ENCODE measurements around the gene POLR3A. TPM values are rescaled to one million over a fixed set of nuclear protein-coding genes. Genes with fewer than 3 reads are reported as not detected.

POLR3A gene
- polyA plus RNA-seq, 1 of the 3 experiments (the other 2 are of a cell fraction) = 10.8 TPM

- Histone ChIP-seq H4K20me1 (ENCODE audit: insufficient read depth) (peaks cover 84% of the 10 kb centered on the region), H3K4me1 (ENCODE audit: control insufficient read depth in 1 of 2, insufficient read depth in 2 of 2, low read depth in 1 of 2, low read length in 1 of 2) (peaks cover 23 to 37% of the 10 kb centered on the region in 2 experiments; a peak in 3 of 4 replicates), H3K27me3 (ENCODE audit: insufficient read depth) (no peaks in the 10 kb centered on the region), H3K4me2 (no peak overlapping the region), H3K79me2 (ENCODE audit: insufficient read depth) (peaks cover 89% of the 10 kb centered on the region), H3F3A (replicated peaks; ENCODE audit: insufficient read depth) (peaks cover 4% of the 10 kb centered on the region), H2AFZ (ENCODE audit: low read depth) (no peak overlapping the region), H3K9ac (no peak overlapping the region), H3K36me3 (replicated peaks in 1 of 2; ENCODE audit: control insufficient read depth in 1 of 2, insufficient read depth in 2 of 2, low read length in 1 of 2) (no peaks in the 10 kb centered on the region), H3K9me3 (no peaks in the 10 kb centered on the region), H3K4me3 (ENCODE audit: low read depth in 2 of 2, low read length in 1 of 2) (no peak overlapping the region), H3K9me2 (no peaks in the 10 kb centered on the region), H3K27ac (ENCODE audit: low read depth in 2 of 2, low read length in 1 of 2) (no peak overlapping the region)
- WGBS (ENCODE audit: low lambda C conversion rate) = 96% methylated on average over 4 of the region's 5 CpGs
- TF ChIP-seq, protein P1, sequence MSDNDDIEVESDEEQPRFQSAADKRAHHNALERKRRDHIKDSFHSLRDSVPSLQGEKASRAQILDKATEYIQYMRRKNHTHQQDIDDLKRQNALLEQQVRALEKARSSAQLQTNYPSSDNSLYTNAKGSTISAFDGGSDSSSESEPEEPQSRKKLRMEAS (IDR thresholded peaks at IDR 0.05; ENCODE audit: low read depth) = no peak
- TF ChIP-seq, protein P2, sequence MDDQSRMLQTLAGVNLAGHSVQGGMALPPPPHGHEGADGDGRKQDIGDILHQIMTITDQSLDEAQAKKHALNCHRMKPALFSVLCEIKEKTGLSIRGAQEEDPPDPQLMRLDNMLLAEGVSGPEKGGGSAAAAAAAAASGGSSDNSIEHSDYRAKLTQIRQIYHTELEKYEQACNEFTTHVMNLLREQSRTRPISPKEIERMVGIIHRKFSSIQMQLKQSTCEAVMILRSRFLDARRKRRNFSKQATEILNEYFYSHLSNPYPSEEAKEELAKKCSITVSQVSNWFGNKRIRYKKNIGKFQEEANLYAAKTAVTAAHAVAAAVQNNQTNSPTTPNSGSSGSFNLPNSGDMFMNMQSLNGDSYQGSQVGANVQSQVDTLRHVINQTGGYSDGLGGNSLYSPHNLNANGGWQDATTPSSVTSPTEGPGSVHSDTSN (IDR thresholded peaks at IDR 0.05) = no peak
- TF ChIP-seq RAD21 (IDR thresholded peaks at IDR 0.05; ENCODE audit: low read length) (no peak), TCF12 (IDR thresholded peaks at IDR 0.05) (no peak), USF2 (IDR thresholded peaks at IDR 0.05; ENCODE audit: borderline replicate concordance, low read depth, low read length) (no peak)
- POLR2A ChIA-PET = no interaction called here
- CTCF ChIA-PET = interaction anchor here (0.8 to 1.3 kb wide), 2 partner anchors 23 to 75 kb away, joined by 3 read pairs; no protein-coding TSS in a partner anchor
- no peak for DNase-seq
Measured at GRCh38 chr10:77922055-77922454, 107.3 kb downstream of the POLR3A start.

DNA sequence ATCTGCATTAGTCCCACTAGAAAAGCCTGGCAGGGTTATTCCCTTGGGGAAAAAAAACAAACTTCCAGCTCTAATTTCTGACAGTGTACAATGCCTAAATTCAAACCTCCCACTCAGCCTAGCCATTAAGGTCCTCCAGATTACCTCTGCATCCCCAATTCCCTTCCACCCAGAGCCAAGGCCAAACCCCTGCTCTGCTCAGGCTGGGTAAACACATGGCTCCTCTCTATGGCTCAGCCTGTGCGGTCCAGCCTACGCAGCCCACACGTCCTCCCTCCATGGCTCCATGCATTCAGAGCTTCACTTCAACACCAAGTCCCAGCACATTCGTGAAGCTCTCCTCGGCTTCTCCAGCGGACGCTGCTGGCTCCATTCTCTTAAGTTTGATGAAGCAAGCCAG is 107.9 kb downstream of the POLR3A start:
- peak overlapping the region in 1 of 2 experiments; percentile 39; a peak in 1 of 4 replicates for H3K27ac ChIP-seq (ENCODE audit: low read depth in 2 of 2, low read length in 1 of 2)

More for the DNA sequence above, 107.9 kb downstream of the POLR3A start:
- peaks cover 23 to 37% of the 10 kb centered on the region in 2 experiments; a peak in 3 of 4 replicates for H3K4me1 ChIP-seq (ENCODE audit: control insufficient read depth in 1 of 2, insufficient read depth in 2 of 2, low read depth in 1 of 2, low read length in 1 of 2)
- H4K20me1 ChIP-seq (ENCODE audit: insufficient read depth) = peaks cover 89% of the 10 kb centered on the region
- ChIA-PET POLR2A (no interaction called here), CTCF (interaction anchor here (1.0 kb wide), 1 partner anchor 27 kb away, joined by 4 read pairs; no protein-coding TSS in a partner anchor)
- H3K79me2 ChIP-seq (ENCODE audit: insufficient read depth) = peaks cover 96% of the 10 kb centered on the region
- H3K9ac ChIP-seq = no peak overlapping the region
- no peak overlapping the region for H3K4me2 ChIP-seq
- H3K4me3 ChIP-seq (ENCODE audit: low read depth in 2 of 2, low read length in 1 of 2) = no peak overlapping the region
- H3K27me3 ChIP-seq (ENCODE audit: insufficient read depth) = no peaks in the 10 kb centered on the region
- peaks cover 4% of the 10 kb centered on the region for H3F3A ChIP-seq (replicated peaks; ENCODE audit: insufficient read depth)
- no peaks in the 10 kb centered on the region for H3K9me3 ChIP-seq
- H2AFZ ChIP-seq (ENCODE audit: low read depth) = no peak overlapping the region
- WGBS (ENCODE audit: low lambda C conversion rate) = 92% methylated on average over 7 of the region's 7 CpGs
- TF ChIP-seq, protein P2 (IDR thresholded peaks at IDR 0.05) = no peak
- DNase-seq = no peak
- no peaks in the 10 kb centered on the region for H3K9me2 ChIP-seq
- H3K36me3 ChIP-seq (replicated peaks in 1 of 2; ENCODE audit: control insufficient read depth in 1 of 2, insufficient read depth in 2 of 2, low read length in 1 of 2) = no peaks in the 10 kb centered on the region

All from SK-N-SH (cell line).